Natural killer cell (primary cell): ENCODE results near the gene LRRN3. TPM values are rescaled to one million over a fixed set of nuclear protein-coding genes. Genes with fewer than 3 reads are reported as not detected.

Source experiments
- ATAC-seq, 3 donors: fragments of 150-1000 bp in 2 of 3; fragments of 200-7000 bp in 1 of 3; cut with Tn5 transposase; 1 replicate in 1 of 3; 2 replicates in 2 of 3; pipeline ENCODE4 v1.10.0; 2021; ENCODE audit warnings: mild to moderate bottlenecking in 2 of 3, moderate library complexity in 2 of 3
- DNase-seq, 2 donors: peaks; one replicate each; pipeline versions ENCODE4 v3.0.0 to v3.0.0-alpha.2; 2013 to 2021; ENCODE audit warnings: mixed read lengths in 1 of 2
- H3K27ac ChIP-seq: one replicate; pipeline ENCODE4 v1.5.1; 2013; ENCODE audit warnings: mild to moderate bottlenecking, low read length
- H3K27me3 ChIP-seq: one replicate; pipeline ENCODE4 v1.6.1; 2013; ENCODE audit warnings: low read length; ENCODE audit not compliant: control insufficient read depth, insufficient read depth
- H3K36me3 ChIP-seq: one replicate; pipeline ENCODE4 v1.6.1; 2013; ENCODE audit warnings: low read length; ENCODE audit not compliant: control insufficient read depth, insufficient read depth
- H3K4me1 ChIP-seq: one replicate; pipeline ENCODE4 v1.6.1; 2013; ENCODE audit warnings: low read length; ENCODE audit not compliant: control insufficient read depth, insufficient read depth
- H3K4me3 ChIP-seq: one replicate; pipeline ENCODE4 v1.5.1; 2013; ENCODE audit warnings: low read length
- H3K9me3 ChIP-seq: one replicate; pipeline ENCODE4 v1.6.1; 2013; ENCODE audit warnings: low read length; ENCODE audit not compliant: control insufficient read depth, insufficient read depth
- H3K27ac Mint-ChIP-seq, 2 donors: one replicate each; pipeline ENCODE4 v1.8.0; 2022; ENCODE audit warnings: mild to moderate bottlenecking in 2 of 2, mixed read lengths in 2 of 2, moderate library complexity in 1 of 2
- H3K27me3 Mint-ChIP-seq, 2 donors: one replicate each; pipeline ENCODE4 v1.8.0; 2022; ENCODE audit warnings: low read depth in 2 of 2, mixed read lengths in 2 of 2
- H3K36me3 Mint-ChIP-seq: one replicate; pipeline ENCODE4 v1.8.0; 2022; ENCODE audit warnings: mixed read lengths
- H3K4me1 Mint-ChIP-seq, 2 donors: one replicate each; pipeline ENCODE4 v1.8.0; 2022; ENCODE audit warnings: mixed read lengths in 2 of 2
- H3K4me3 Mint-ChIP-seq: one replicate; pipeline ENCODE4 v1.8.0; 2022; ENCODE audit warnings: mild to moderate bottlenecking, moderate library complexity, mixed read lengths
- H3K9me3 Mint-ChIP-seq, 2 donors: one replicate each; pipeline ENCODE4 v1.8.0; 2022; ENCODE audit warnings: mixed read lengths in 2 of 2
- WGBS: methylation state at CpG from one replicate; pipeline ENCODE4 v1.1.7; 2013; ENCODE audit warnings: missing lambda C conversion rate; ENCODE audit not compliant: insufficient coverage; 5-methylcytosine and 5-hydroxymethylcytosine counted together
- intact Hi-C: fragments of 100-400 bp; cut with micrococcal nuclease; formaldehyde crosslinking; loops from one replicate; pipeline ENCODE4 v1.14.2; 2022
- total RNA-seq, 4 donors: library from RNA; stranded (reverse); fragments of 120-200 nt in 1 of 4; gene quantifications; one replicate each; pipeline versions ENCODE4 v1.2.3 to v1.2.4, GENCODE V29; 2013 to 2022
- TF ChIP-seq, protein P1 (sequence below): fragments of 200-600 bp; IDR thresholded peaks from one replicate; pipeline ENCODE4 v1.8.0; 2022; ENCODE audit warnings: antibody characterized with exemption

Gene LRRN3
- total RNA-seq, 3 donors from 2014 or later (not counting 1 experiment from before 2014, with no cell fraction given) = 0.27 to 0.90 TPM; not detected in 1

DNA sequence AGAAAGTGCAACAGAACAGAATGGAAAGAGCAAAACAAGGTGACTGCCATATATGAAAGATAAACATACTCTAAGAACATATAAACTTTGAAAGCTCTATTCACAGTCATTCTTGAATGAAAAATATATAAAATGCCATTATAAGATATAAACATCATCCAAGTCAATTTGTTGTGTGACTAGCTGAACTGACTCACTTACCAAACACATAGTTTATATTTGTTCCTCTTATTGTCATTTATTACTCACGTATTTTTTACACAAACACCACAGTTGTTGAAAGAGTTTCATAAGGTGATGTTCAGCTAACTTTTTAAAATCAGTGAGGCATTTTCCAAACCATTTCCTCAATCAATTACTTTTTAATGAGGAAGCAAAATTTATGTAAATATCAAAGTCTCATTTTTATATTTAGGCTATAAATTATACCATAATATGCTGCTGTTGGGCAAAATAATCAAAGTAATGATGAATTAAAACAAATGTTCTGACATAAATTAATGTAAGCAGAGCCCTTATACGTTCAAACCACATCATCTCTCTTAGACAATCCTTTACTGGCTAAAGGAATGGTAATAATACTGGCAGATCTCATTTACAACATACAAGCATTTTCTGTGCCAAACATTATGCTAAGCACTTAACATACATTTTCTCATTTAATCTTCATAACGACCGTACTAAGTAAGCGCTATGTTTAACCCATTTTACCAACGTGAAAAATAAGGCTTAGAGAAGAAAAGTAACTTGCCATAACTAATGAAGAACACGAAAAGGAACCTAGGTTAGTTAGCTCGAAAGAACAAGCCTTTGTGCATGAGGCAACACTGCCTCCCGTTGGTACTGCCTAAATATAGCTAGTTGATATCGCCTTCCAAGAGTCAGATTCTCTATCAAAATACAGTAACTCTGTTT lies 7.3 kb downstream of the LRRN3 start:
- Mint-ChIP-seq H3K4me1 (no peaks in the 10 kb centered on the region), H3K36me3 (no peaks in the 10 kb centered on the region), H3K4me3 (no peak overlapping the region), H3K27ac (no peak overlapping the region), H3K27me3 (no peaks in the 10 kb centered on the region), H3K9me3 (no peaks in the 10 kb centered on the region)
- WGBS = 28% methylated on average over 8 of the region's 10 CpGs
- no peak overlapping the region for H3K27ac ChIP-seq
- no peak overlapping the region for H3K4me3 ChIP-seq
- H3K27me3 ChIP-seq = no peaks in the 10 kb centered on the region
- intact Hi-C loops = no loop called here
- DNase-seq (peak in 1 of 2 donors; percentile 84), ATAC-seq (no peak)
- no peaks in the 10 kb centered on the region for H3K9me3 ChIP-seq
- H3K4me1 ChIP-seq = no peaks in the 10 kb centered on the region
- TF ChIP-seq, protein P1, sequence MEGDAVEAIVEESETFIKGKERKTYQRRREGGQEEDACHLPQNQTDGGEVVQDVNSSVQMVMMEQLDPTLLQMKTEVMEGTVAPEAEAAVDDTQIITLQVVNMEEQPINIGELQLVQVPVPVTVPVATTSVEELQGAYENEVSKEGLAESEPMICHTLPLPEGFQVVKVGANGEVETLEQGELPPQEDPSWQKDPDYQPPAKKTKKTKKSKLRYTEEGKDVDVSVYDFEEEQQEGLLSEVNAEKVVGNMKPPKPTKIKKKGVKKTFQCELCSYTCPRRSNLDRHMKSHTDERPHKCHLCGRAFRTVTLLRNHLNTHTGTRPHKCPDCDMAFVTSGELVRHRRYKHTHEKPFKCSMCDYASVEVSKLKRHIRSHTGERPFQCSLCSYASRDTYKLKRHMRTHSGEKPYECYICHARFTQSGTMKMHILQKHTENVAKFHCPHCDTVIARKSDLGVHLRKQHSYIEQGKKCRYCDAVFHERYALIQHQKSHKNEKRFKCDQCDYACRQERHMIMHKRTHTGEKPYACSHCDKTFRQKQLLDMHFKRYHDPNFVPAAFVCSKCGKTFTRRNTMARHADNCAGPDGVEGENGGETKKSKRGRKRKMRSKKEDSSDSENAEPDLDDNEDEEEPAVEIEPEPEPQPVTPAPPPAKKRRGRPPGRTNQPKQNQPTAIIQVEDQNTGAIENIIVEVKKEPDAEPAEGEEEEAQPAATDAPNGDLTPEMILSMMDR = no peak
- no peaks in the 10 kb centered on the region for H3K36me3 ChIP-seq

- TF ChIP-seq, protein P1 = no peak
- H3K27me3 ChIP-seq = no peaks in the 10 kb centered on the region
- Mint-ChIP-seq H3K27me3 (no peaks in the 10 kb centered on the region), H3K9me3 (no peaks in the 10 kb centered on the region), H3K27ac (no peak overlapping the region), H3K4me3 (no peak overlapping the region), H3K36me3 (no peaks in the 10 kb centered on the region), H3K4me1 (no peaks in the 10 kb centered on the region)
- intact Hi-C loops = no loop called here
- no peaks in the 10 kb centered on the region for H3K4me1 ChIP-seq
- H3K27ac ChIP-seq = no peak overlapping the region
- no peaks in the 10 kb centered on the region for H3K36me3 ChIP-seq
- ATAC-seq = no peak
- DNase-seq = no peak
- no peak overlapping the region for H3K4me3 ChIP-seq
- no peaks in the 10 kb centered on the region for H3K9me3 ChIP-seq
- WGBS = 11% methylated on average over 1 of the region's 1 CpG
These were observed 8.0 kb downstream of the LRRN3 start for GRCh38 chr7:111098926-111099250.

- H3K36me3 ChIP-seq = no peaks in the 10 kb centered on the region
- WGBS = no CpG with 5 or more reads among the region's 1 CpG
- ATAC-seq (no peak), DNase-seq (no peak)
- Mint-ChIP-seq H3K36me3 (no peaks in the 10 kb centered on the region), H3K27ac (no peak overlapping the region), H3K27me3 (no peaks in the 10 kb centered on the region), H3K9me3 (peaks cover 2 to 3% of the 10 kb centered on the region in 2 donors), H3K4me1 (no peaks in the 10 kb centered on the region), H3K4me3 (no peak overlapping the region)
- TF ChIP-seq, protein P1 = no peak
- no peak overlapping the region for H3K27ac ChIP-seq
- H3K4me1 ChIP-seq = no peaks in the 10 kb centered on the region
- intact Hi-C loops = no loop called here
- H3K9me3 ChIP-seq = no peaks in the 10 kb centered on the region
- no peak overlapping the region for H3K4me3 ChIP-seq
- no peaks in the 10 kb centered on the region for H3K27me3 ChIP-seq
These were observed 11.1 kb downstream of the LRRN3 start for GRCh38 chr7:111101856-111102646.
